Embryonic facial prominence (tissue), 1 donor: ENCODE results near the gene OPCML.

ENCODE experiments used
- DNase-seq: peaks from one replicate; pipeline ENCODE4 v3.0.0-alpha.2; 2016; ENCODE audit errors: extremely low spot score

The OPCML gene

GRCh38 chr11:133541021-133541719 is 8.9 kb upstream of the OPCML start:
- DNase-seq = no peak

GRCh38 chr11:133536198-133536597 is 3.9 kb upstream of the OPCML start:
- DNase-seq = no peak

- no peak for DNase-seq
These were observed 904 bp upstream of the OPCML start for GRCh38 chr11:133533205-133533604.

- DNase-seq = no peak
These were observed 843 bp downstream of the OPCML start for GRCh38 chr11:133531458-133531857.

GRCh38 chr11:133530501-133530835 is 1.8 kb downstream of the OPCML start:
- DNase-seq = no peak

GRCh38 chr11:133529807-133530500 is 2.3 kb downstream of the OPCML start:
- DNase-seq = no peak

- no peak for DNase-seq
These were observed 5.5 kb downstream of the OPCML start for GRCh38 chr11:133526790-133527189.

GRCh38 chr11:133525976-133526375 is 6.3 kb downstream of the OPCML start:
- no peak for DNase-seq

GRCh38 chr11:133524488-133524887 is 7.8 kb downstream of the OPCML start:
- no peak for DNase-seq

GRCh38 chr11:133522344-133522743 is 10.0 kb downstream of the OPCML start:
- DNase-seq = no peak

GRCh38 chr11:133521502-133521901 is 10.8 kb downstream of the OPCML start:
- DNase-seq = no peak

- DNase-seq = no peak
These were observed 11.6 kb downstream of the OPCML start for GRCh38 chr11:133520707-133521106.

- DNase-seq = no peak
These were observed 12.7 kb downstream of the OPCML start for GRCh38 chr11:133519560-133519959.

GRCh38 chr11:133518702-133519264 is 13.5 kb downstream of the OPCML start:
- no peak for DNase-seq

GRCh38 chr11:133516845-133517244 is 15.5 kb downstream of the OPCML start:
- DNase-seq = no peak

GRCh38 chr11:133515107-133515506 is 17.2 kb downstream of the OPCML start:
- DNase-seq = no peak

GRCh38 chr11:133509924-133510697 is 22.2 kb downstream of the OPCML start:
- DNase-seq = no peak

GRCh38 chr11:133508468-133508867 is 23.8 kb downstream of the OPCML start:
- no peak for DNase-seq

GRCh38 chr11:133507185-133507584 is 25.1 kb downstream of the OPCML start:
- no peak for DNase-seq

- no peak for DNase-seq
These were observed 25.7 kb downstream of the OPCML start for GRCh38 chr11:133506551-133507094.

- no peak for DNase-seq
These were observed 26.3 kb downstream of the OPCML start for GRCh38 chr11:133506023-133506422.

- DNase-seq = no peak
These were observed 27.4 kb downstream of the OPCML start for GRCh38 chr11:133504906-133505305.
